ENCODE results near the gene MIPOL1.
"Not testable (repeated sequence)": the region's sequence is repeated elsewhere in the genome, so short reads cannot be mapped to it uniquely, and the experiment has no call there.

The MIPOL1 gene

DNA sequence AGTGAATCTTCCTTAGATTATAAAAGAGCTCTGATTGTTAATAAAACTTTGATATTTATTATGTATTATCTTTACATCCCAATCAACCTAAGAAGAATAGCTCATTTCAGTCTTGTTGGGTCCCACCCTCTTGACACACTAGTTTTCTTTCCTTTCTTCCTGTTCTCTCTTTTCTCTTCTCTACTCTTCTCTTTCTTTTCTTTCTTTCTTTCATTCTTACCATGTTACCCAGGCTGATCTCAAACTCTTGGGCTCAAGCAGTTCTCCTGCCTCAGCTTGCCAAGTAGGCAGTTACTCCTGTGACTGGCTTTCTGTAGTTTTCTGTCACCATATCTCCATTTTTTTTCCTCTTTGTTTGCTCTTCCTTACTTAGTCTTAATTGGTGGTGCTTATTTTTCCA is 177.8 kb downstream of the MIPOL1 start:
- TF ChIP-seq, protein P1, sequence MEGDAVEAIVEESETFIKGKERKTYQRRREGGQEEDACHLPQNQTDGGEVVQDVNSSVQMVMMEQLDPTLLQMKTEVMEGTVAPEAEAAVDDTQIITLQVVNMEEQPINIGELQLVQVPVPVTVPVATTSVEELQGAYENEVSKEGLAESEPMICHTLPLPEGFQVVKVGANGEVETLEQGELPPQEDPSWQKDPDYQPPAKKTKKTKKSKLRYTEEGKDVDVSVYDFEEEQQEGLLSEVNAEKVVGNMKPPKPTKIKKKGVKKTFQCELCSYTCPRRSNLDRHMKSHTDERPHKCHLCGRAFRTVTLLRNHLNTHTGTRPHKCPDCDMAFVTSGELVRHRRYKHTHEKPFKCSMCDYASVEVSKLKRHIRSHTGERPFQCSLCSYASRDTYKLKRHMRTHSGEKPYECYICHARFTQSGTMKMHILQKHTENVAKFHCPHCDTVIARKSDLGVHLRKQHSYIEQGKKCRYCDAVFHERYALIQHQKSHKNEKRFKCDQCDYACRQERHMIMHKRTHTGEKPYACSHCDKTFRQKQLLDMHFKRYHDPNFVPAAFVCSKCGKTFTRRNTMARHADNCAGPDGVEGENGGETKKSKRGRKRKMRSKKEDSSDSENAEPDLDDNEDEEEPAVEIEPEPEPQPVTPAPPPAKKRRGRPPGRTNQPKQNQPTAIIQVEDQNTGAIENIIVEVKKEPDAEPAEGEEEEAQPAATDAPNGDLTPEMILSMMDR (IDR thresholded peaks at IDR 0.05; ENCODE audit: insufficient read depth, low read depth, low read length, missing control alignments), result no peak
- no peak overlapping the region for H3K4me3 ChIP-seq (ENCODE audit: low read depth, low read length)
- DNase-seq (ENCODE audit: low read depth), result no peak

DNA sequence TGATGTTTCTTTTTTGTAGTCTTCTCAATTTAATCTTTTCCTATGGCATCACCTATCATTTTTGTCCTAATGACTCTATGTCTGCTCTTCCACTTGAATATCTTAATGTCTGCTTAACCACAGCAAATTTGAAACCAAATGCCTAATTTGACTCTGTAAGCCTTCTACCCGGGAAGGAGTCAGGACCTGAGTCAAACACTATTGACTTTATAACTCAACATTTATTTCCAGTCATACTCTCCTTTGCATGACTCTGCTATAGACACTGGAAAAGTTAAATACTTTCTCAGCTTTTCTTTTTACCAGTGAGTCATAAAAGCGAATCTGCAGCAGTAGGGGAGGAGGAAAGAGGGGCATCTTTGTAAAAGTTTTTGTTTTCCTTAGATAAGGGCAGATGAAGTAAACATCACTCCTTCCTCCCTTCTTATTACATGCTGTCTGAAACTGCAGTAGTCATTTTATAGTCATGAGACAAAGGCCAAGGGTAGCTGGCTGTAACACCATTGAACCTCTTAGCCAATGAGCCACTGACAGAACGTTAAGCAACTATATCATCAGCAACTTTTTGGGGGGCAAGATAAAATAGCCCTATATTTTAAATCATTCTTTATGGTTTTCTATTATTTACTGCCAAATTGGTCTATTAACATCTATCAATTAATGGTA is 179.3 kb downstream of the MIPOL1 start:
- no peak overlapping the region for H3K4me3 ChIP-seq (ENCODE audit: low read depth, low read length)
- TF ChIP-seq, protein P1 (IDR thresholded peaks at IDR 0.05; ENCODE audit: insufficient read depth, low read depth, low read length, missing control alignments), result no peak
- DNase-seq (ENCODE audit: low read depth), result no peak

DNA sequence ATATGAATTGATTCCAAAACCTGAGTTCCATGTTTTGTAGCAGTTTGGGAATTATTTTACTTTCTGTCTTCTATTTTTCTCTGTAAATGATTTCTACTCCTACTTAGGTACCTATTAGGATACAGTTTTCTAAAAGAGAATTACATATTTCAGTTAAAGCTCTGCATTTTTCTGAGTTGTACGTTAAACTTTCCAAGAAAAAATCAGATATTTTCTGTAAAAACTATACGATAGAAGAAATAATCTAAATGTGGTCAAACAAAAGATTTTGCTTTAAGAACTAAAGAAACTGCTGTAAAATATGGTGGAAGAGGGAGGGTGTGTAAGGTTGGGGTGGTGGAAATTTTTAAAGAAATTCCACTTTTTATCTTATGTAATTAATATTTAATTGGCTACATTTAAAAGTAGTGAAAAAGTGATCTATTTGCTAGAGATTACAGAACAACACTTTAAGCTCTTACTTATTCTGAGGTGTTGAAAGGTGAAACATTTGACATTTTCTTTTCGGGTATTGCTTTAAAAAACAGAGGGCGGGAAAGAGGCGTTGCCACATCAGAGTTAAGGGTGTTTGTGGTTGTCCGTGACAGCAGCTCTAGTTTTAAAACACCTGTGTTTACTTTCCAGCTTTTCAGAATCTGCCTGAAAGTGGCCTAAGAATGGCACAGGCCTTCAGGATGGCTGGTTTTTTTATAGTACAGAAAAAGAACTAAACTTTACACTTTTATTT is 187.3 kb downstream of the MIPOL1 start:
- H3K4me3 ChIP-seq (ENCODE audit: low read depth, low read length), result no peak overlapping the region
- TF ChIP-seq, protein P1 (IDR thresholded peaks at IDR 0.05; ENCODE audit: insufficient read depth, low read depth, low read length, missing control alignments), result no peak
- no peak for DNase-seq (ENCODE audit: low read depth)

DNA sequence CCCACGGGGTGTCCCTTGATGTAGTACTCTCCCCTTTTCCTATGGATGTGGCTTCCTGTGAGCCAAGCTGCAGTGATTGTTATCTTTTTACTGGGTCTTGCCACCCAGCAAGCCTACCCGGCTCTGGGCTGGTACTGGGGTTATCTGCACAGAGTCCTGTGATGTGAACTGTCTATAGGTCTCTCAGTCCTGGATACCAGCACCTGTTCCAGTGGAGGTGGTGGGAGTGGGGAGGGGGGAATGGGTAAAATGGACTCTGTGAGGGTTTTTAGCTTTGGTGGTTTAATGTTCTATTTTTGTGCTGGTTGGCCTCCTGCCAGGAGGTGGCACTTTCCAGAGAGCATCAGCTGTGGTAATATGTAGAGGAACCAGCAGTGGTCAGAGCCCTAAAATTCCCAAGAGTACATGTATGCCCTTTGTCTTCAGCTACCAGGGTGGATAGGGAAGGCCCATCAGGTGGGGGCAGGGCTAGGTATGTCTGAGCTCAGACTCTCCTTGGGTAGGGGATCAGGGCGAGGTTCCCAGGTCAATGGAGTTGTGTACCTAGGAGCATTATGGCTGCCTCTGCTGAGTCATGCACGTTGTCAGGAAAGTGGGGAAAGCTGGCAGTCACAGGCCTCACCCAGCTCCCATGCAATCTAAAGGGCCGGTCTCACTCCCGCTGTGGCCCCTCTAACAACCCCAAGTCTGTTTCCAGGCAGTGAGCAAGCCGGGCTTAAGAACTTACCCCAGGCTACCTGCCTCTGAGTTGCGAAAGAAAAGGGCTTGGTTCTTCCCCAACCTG is 199.6 kb downstream of the MIPOL1 start:
- not testable (repeated sequence) for H3K4me3 ChIP-seq (ENCODE audit: low read depth, low read length); DNase-seq (ENCODE audit: low read depth)

DNA sequence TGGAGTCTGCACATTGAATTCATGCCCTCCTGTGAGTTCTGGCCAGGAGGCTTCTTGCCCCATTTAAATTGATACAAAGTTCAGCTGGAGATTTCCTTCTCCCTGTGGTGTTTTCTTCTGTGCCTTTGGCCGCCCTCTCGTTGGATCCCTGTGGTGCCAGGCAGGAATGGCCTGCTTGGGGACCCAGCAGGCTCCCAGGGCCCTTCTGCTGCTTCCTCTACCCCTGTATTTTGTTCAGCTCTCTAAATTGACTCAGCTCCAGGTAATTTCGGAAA is 200.1 kb downstream of the MIPOL1 start:
- H3K4me3 ChIP-seq (ENCODE audit: low read depth, low read length), result no peak overlapping the region
- TF ChIP-seq, protein P1 (IDR thresholded peaks at IDR 0.05; ENCODE audit: insufficient read depth, low read depth, low read length, missing control alignments), result no peak
- no peak for DNase-seq (ENCODE audit: low read depth)

DNA sequence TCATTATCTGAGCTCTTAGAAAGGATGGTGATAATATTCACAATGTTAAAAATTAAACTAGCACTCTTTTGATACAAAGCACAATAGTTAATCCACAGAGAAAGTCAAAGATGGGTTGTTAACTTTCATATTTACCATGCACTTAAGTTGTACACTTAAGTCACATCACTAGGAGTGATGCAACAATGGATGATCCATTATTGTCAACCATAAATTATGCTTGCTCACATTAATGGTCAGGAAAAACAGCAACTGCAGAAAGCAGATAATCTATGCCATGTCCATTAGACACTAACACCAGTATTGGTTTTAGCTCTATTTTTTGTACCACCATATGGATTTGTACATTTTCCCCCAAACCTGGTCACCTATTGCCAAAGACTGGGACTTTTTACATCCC is 201.8 kb downstream of the MIPOL1 start:
- DNase-seq (ENCODE audit: low read depth), result no peak
- no peak overlapping the region for H3K4me3 ChIP-seq (ENCODE audit: low read depth, low read length)
- TF ChIP-seq, protein P1 (IDR thresholded peaks at IDR 0.05; ENCODE audit: insufficient read depth, low read depth, low read length, missing control alignments), result no peak

DNA sequence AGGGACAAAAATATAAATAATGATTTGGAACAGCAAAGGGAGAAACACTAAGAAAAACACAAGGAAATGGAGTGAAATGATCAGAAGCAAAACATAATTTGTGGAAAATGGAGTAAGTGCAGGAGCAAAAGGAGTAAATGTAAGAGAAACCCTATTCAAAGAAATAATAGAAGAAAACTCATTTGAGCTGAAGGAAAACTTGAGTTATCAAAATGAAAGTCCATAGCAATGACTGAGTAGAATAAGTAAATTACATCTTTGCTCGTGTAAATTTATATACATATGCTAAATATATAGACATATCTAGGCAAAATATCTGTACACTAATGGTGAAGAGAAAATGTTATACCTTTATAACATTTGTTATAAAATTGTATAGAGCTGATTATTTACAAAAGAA is 203.4 kb downstream of the MIPOL1 start:
- no peak for DNase-seq (ENCODE audit: low read depth)
- TF ChIP-seq, protein P1 (IDR thresholded peaks at IDR 0.05; ENCODE audit: insufficient read depth, low read depth, low read length, missing control alignments), result no peak
- H3K4me3 ChIP-seq (ENCODE audit: low read depth, low read length), result no peak overlapping the region
